Mesendoderm (in vitro differentiated cells): Measurements from ENCODE around the gene SNTB2.

ENCODE experiments used
- DNase-seq: peaks from one replicate; pipeline ENCODE4 v3.0.0; 2013
- H2AK5ac ChIP-seq: 2 replicates; pipeline ENCODE4 v1.6.1; 2013; ENCODE audit warnings: low read length, inconsistent platforms
- H2BK120ac ChIP-seq: 2 replicates; pipeline ENCODE4 v1.6.1; 2013; ENCODE audit warnings: low read depth, mild to moderate bottlenecking, low read length, moderate library complexity, mixed read lengths
- H2BK15ac ChIP-seq: replicated peaks from 2 replicates; pipeline ENCODE4 v1.6.1; 2013; ENCODE audit warnings: low read depth, mild to moderate bottlenecking, moderate library complexity
- H2BK5ac ChIP-seq: 2 replicates; pipeline ENCODE4 v1.6.1; 2013; ENCODE audit warnings: low read length, inconsistent platforms
- H3K18ac ChIP-seq: 2 replicates; pipeline ENCODE4 v1.6.1; 2013; ENCODE audit warnings: mild to moderate bottlenecking, low read length, mixed read lengths
- H3K23ac ChIP-seq: one replicate; pipeline ENCODE4 v1.6.1; 2013; ENCODE audit warnings: low read length
- H3K27ac ChIP-seq: 2 replicates; pipeline ENCODE4 v1.5.1; 2013; ENCODE audit warnings: low read depth, mild to moderate bottlenecking, inconsistent platforms, low read length, moderate library complexity
- H3K27me3 ChIP-seq: 2 replicates; pipeline ENCODE4 v1.6.1; 2013; ENCODE audit warnings: low read length, control low read depth, mild to moderate bottlenecking, inconsistent platforms; ENCODE audit not compliant: insufficient read depth, poor library complexity
- H3K36me3 ChIP-seq: 2 replicates; pipeline ENCODE4 v1.6.1; 2013; ENCODE audit warnings: low read length, inconsistent platforms; ENCODE audit not compliant: control insufficient read depth, insufficient read depth
- H3K4ac ChIP-seq: one replicate; pipeline ENCODE4 v1.6.1; 2013; ENCODE audit warnings: low read depth, mild to moderate bottlenecking, low read length, moderate library complexity
- H3K4me1 ChIP-seq: 2 replicates; pipeline ENCODE4 v1.6.1; 2013; ENCODE audit warnings: low read depth, low read length, inconsistent platforms; ENCODE audit not compliant: control insufficient read depth
- H3K4me2 ChIP-seq: 2 replicates; pipeline ENCODE4 v1.6.1; 2013; ENCODE audit warnings: low read length
- H3K4me3 ChIP-seq: 2 replicates; pipeline ENCODE4 v1.5.1; 2013; ENCODE audit warnings: mild to moderate bottlenecking, low read length
- H3K56ac ChIP-seq: one replicate; pipeline ENCODE4 v1.6.1; 2013; ENCODE audit warnings: low read length
- H3K79me1 ChIP-seq: 2 replicates; pipeline ENCODE4 v1.6.1; 2013; ENCODE audit warnings: low read length, inconsistent platforms
- H3K79me2 ChIP-seq: 2 replicates; pipeline ENCODE4 v1.6.1; 2013; ENCODE audit warnings: mild to moderate bottlenecking, low read length; ENCODE audit not compliant: control insufficient read depth, insufficient read depth
- H3K9ac ChIP-seq: 2 replicates; pipeline ENCODE4 v1.6.1; 2013; ENCODE audit warnings: low read length, inconsistent platforms
- H4K5ac ChIP-seq: one replicate; pipeline ENCODE4 v1.6.1; 2013; ENCODE audit warnings: low read length
- H4K8ac ChIP-seq: one replicate; pipeline ENCODE4 v1.6.1; 2013; ENCODE audit warnings: low read depth, mild to moderate bottlenecking, control low read depth, low read length, moderate library complexity
- WGBS: extraction: QIAGEN DNeasy Blood & Tissue Kit; methylation state at CpG from one replicate; pipeline ENCODE4 v1.1.7; 2013; ENCODE audit warnings: low lambda C conversion rate, missing lambda C conversion rate; ENCODE audit not compliant: insufficient coverage; ENCODE audit errors: extremely low coverage; 5-methylcytosine and 5-hydroxymethylcytosine counted together

Gene SNTB2

DNA sequence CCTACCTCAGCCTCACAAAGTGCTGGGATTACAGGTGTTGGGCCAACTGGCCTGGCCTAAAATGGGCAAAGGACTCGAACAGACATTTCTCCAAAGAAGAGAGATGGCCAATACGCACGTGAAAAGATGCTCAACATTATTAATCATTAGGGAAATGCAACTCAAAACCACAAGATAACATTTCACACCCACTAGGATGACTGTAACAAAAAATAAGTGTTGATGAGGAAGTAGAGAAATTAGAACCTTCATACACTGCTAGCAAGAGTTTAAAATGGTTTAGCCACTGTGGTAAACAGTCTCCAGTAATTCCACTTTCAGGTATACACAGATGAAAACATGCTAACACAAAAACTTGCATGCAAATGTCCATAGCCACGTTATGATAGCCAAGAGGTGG is 159.0 kb downstream of the SNTB2 start:
- no peak for DNase-seq

GRCh38 chr16:69346683-69347082 is 159.7 kb downstream of the SNTB2 start:
- Histone ChIP-seq H3K23ac (no peak overlapping the region), H3K27ac (no peak overlapping the region), H3K4me2 (no peak overlapping the region), H4K5ac (no peak overlapping the region), H3K9ac (no peak overlapping the region), H2BK120ac (no peak overlapping the region), H3K4me3 (no peak overlapping the region), H3K27me3 (no peaks in the 10 kb centered on the region), H3K36me3 (peaks cover 3% of the 10 kb centered on the region), H3K4ac (no peak overlapping the region), H2BK15ac (no peak overlapping the region), H3K79me1 (no peaks in the 10 kb centered on the region), H3K4me1 (no peaks in the 10 kb centered on the region), H2BK5ac (no peak overlapping the region), H3K18ac (no peak overlapping the region), H4K8ac (no peak overlapping the region), H3K56ac (no peak overlapping the region), H3K79me2 (peaks cover 2% of the 10 kb centered on the region), H2AK5ac (no peak overlapping the region)
- DNase-seq = no peak
- WGBS = no CpG with 5 or more reads among the region's 6 CpGs

More for the DNA sequence above, 159.0 kb downstream of the SNTB2 start:
- peaks cover 2% of the 10 kb centered on the region for H3K79me1 ChIP-seq
- H3K4me1 ChIP-seq = no peaks in the 10 kb centered on the region
- no peak overlapping the region for H4K5ac ChIP-seq
- no peak overlapping the region for H2BK120ac ChIP-seq
- no peak overlapping the region for H3K9ac ChIP-seq
- H3K27ac ChIP-seq = no peak overlapping the region
- H3K23ac ChIP-seq = no peak overlapping the region
- H3K4ac ChIP-seq = no peak overlapping the region
- H4K8ac ChIP-seq = no peak overlapping the region
- no peaks in the 10 kb centered on the region for H3K27me3 ChIP-seq
- H3K4me3 ChIP-seq = no peak overlapping the region
- H3K79me2 ChIP-seq = peaks cover 9% of the 10 kb centered on the region
- H2AK5ac ChIP-seq = no peak overlapping the region
- no peak overlapping the region for H2BK5ac ChIP-seq
- peaks cover 3% of the 10 kb centered on the region for H3K36me3 ChIP-seq
- WGBS = no CpG with 5 or more reads among the region's 4 CpGs
- no peak overlapping the region for H3K4me2 ChIP-seq
- no peak overlapping the region for H2BK15ac ChIP-seq
- H3K18ac ChIP-seq = no peak overlapping the region
- H3K56ac ChIP-seq = no peak overlapping the region

- H3K4me1 ChIP-seq = no peaks in the 10 kb centered on the region
- H3K79me1 ChIP-seq = no peaks in the 10 kb centered on the region
- no peak overlapping the region for H3K4ac ChIP-seq
- no peak overlapping the region for H3K56ac ChIP-seq
- no peak overlapping the region for H4K5ac ChIP-seq
- no peak overlapping the region for H3K27ac ChIP-seq
- no peak overlapping the region for H3K23ac ChIP-seq
- no peaks in the 10 kb centered on the region for H3K27me3 ChIP-seq
- H2BK5ac ChIP-seq = no peak overlapping the region
- H3K4me2 ChIP-seq = no peak overlapping the region
- H3K18ac ChIP-seq = no peak overlapping the region
- H3K9ac ChIP-seq = no peak overlapping the region
- no peak for DNase-seq
- H3K36me3 ChIP-seq = peaks cover 3% of the 10 kb centered on the region
- H3K79me2 ChIP-seq = no peaks in the 10 kb centered on the region
- no peak overlapping the region for H2AK5ac ChIP-seq
- H4K8ac ChIP-seq = peak overlapping the region; percentile 42
- no peak overlapping the region for H2BK120ac ChIP-seq
- H3K4me3 ChIP-seq = no peak overlapping the region
- no CpG with 5 or more reads among the region's 6 CpGs for WGBS
- no peak overlapping the region for H2BK15ac ChIP-seq
Measured at GRCh38 chr16:69348222-69348621, 161.3 kb downstream of the SNTB2 start.

GRCh38 chr16:69349536-69349935 is 162.6 kb downstream of the SNTB2 start:
- no peak overlapping the region for H3K4me2 ChIP-seq
- no peak overlapping the region for H4K8ac ChIP-seq
- no peak for DNase-seq
- no peaks in the 10 kb centered on the region for H3K4me1 ChIP-seq
- no peak overlapping the region for H2BK15ac ChIP-seq
- no peak overlapping the region for H3K9ac ChIP-seq
- no peak overlapping the region for H3K27ac ChIP-seq
- H2BK5ac ChIP-seq = no peak overlapping the region
- no peak overlapping the region for H3K4me3 ChIP-seq
- H3K79me2 ChIP-seq = no peaks in the 10 kb centered on the region
- no peak overlapping the region for H2AK5ac ChIP-seq
- H3K36me3 ChIP-seq = peaks cover 3% of the 10 kb centered on the region
- H3K27me3 ChIP-seq = no peaks in the 10 kb centered on the region
- no peak overlapping the region for H2BK120ac ChIP-seq
- no peak overlapping the region for H4K5ac ChIP-seq
- H3K18ac ChIP-seq = no peak overlapping the region
- WGBS = no CpG with 5 or more reads among the region's 10 CpGs
- H3K4ac ChIP-seq = no peak overlapping the region
- H3K56ac ChIP-seq = no peak overlapping the region
- H3K23ac ChIP-seq = no peak overlapping the region
- no peaks in the 10 kb centered on the region for H3K79me1 ChIP-seq

- Histone ChIP-seq H2AK5ac (no peak overlapping the region), H3K56ac (no peak overlapping the region), H3K79me1 (no peaks in the 10 kb centered on the region), H3K27me3 (no peaks in the 10 kb centered on the region), H3K27ac (no peak overlapping the region), H3K4me1 (no peaks in the 10 kb centered on the region), H3K79me2 (no peaks in the 10 kb centered on the region), H4K5ac (no peak overlapping the region), H2BK15ac (no peak overlapping the region), H3K36me3 (peaks cover 3% of the 10 kb centered on the region), H3K23ac (no peak overlapping the region), H2BK5ac (no peak overlapping the region), H3K4me2 (no peak overlapping the region), H3K4me3 (no peak overlapping the region), H3K4ac (no peak overlapping the region), H2BK120ac (no peak overlapping the region), H4K8ac (no peak overlapping the region), H3K18ac (no peak overlapping the region), H3K9ac (no peak overlapping the region)
- DNase-seq = no peak
- no CpG with 5 or more reads among the region's 6 CpGs for WGBS
Measured at GRCh38 chr16:69350536-69351133, 163.7 kb downstream of the SNTB2 start.
